Spinal cord (tissue), 10 donors: ENCODE results near the gene TCEA2. TPM values are rescaled to one million over a fixed set of nuclear protein-coding genes. Genes with fewer than 3 reads are reported as not detected.

ENCODE experiments used
- DNase-seq, 6 donors: peaks; one replicate each; pipeline versions ENCODE4 v3.0.0 to v3.0.0-alpha.2; 2013 to 2015; ENCODE audit warnings: low spot score in 6 of 6, low read depth in 4 of 6
- H3K27ac ChIP-seq: one replicate; pipeline ENCODE4 v1.5.1; 2013; ENCODE audit warnings: low read depth, low read length, control low read depth
- H3K27me3 ChIP-seq: one replicate; pipeline ENCODE4 v1.6.1; 2013; ENCODE audit warnings: low read length; ENCODE audit not compliant: control insufficient read depth, insufficient read depth
- H3K36me3 ChIP-seq: one replicate; pipeline ENCODE4 v1.6.1; 2013; ENCODE audit warnings: low read length; ENCODE audit not compliant: control insufficient read depth, insufficient read depth
- H3K4me1 ChIP-seq: one replicate; pipeline ENCODE4 v1.6.1; 2013; ENCODE audit warnings: low read length; ENCODE audit not compliant: control insufficient read depth, insufficient read depth
- H3K4me3 ChIP-seq: one replicate; pipeline ENCODE4 v1.5.1; 2013; ENCODE audit warnings: low read depth, low read length, control low read depth
- H3K9me3 ChIP-seq: one replicate; pipeline ENCODE4 v1.6.1; 2013; ENCODE audit warnings: low read length; ENCODE audit not compliant: control insufficient read depth, insufficient read depth
- WGBS: methylation state at CpG from one replicate; pipeline ENCODE4 v1.1.5; 2013; ENCODE audit warnings: missing lambda C conversion rate; ENCODE audit not compliant: insufficient coverage; 5-methylcytosine and 5-hydroxymethylcytosine counted together
- polyA plus RNA-seq, 2 donors: library from polyadenylated mRNA; unstranded; fragments of 120-200 nt; gene quantifications; one replicate each; pipeline ENCODE4 v1.2.1, GENCODE V29; 2013; ENCODE audit not compliant: insufficient read length in 2 of 2
- total RNA-seq, 2 donors: library from RNA; depleted of rRNA in 1 of 2; stranded (reverse); fragments of 120-200 nt in 1 of 2; fragments of >200 nt in 1 of 2; gene quantifications; one replicate each; pipeline versions ENCODE4 v1.2.3 to v1.2.4, GENCODE V29; 2013 to 2014
- donor health status: healthy.

TCEA2 gene
- total and polyA plus RNA-seq, 4 donors: 35.9 to 170 (median 113) TPM

GRCh38 chr20:64055396-64055892, 7.6 kb upstream of the TCEA2 start:
- Histone ChIP-seq H3K27ac (peak overlapping the region; percentile 15), H3K4me1 (peaks cover 54% of the 10 kb centered on the region), H3K4me3 (no peak overlapping the region), H3K9me3 (no peaks in the 10 kb centered on the region), H3K36me3 (no peaks in the 10 kb centered on the region), H3K27me3 (peaks cover 31% of the 10 kb centered on the region)
- 61% methylated on average over 9 of the region's 9 CpGs for WGBS
- DNase-seq: no peak

GRCh38 chr20:64055893-64056638, 6.9 kb upstream of the TCEA2 start:
- H3K27ac ChIP-seq: peak overlapping the region; percentile 15
- peaks cover 25% of the 10 kb centered on the region for H3K27me3 ChIP-seq
- 53% methylated on average over 22 of the region's 22 CpGs for WGBS
- H3K36me3 ChIP-seq: no peaks in the 10 kb centered on the region
- peaks cover 50% of the 10 kb centered on the region for H3K4me1 ChIP-seq
- no peak for DNase-seq
- no peak overlapping the region for H3K4me3 ChIP-seq
- no peaks in the 10 kb centered on the region for H3K9me3 ChIP-seq

- no peak overlapping the region for H3K27ac ChIP-seq
- no peak overlapping the region for H3K4me3 ChIP-seq
- WGBS: 51% methylated on average over 7 of the region's 7 CpGs
- H3K4me1 ChIP-seq: peaks cover 46% of the 10 kb centered on the region
- H3K27me3 ChIP-seq: peaks cover 20% of the 10 kb centered on the region
- no peaks in the 10 kb centered on the region for H3K36me3 ChIP-seq
- no peak for DNase-seq
- no peaks in the 10 kb centered on the region for H3K9me3 ChIP-seq
Observed at GRCh38 chr20:64056639-64056888, 6.4 kb upstream of the TCEA2 start.

- WGBS: 51% methylated on average over 37 of the region's 39 CpGs
- H3K27ac ChIP-seq: no peak overlapping the region
- peaks cover 17% of the 10 kb centered on the region for H3K27me3 ChIP-seq
- H3K4me1 ChIP-seq: peaks cover 46% of the 10 kb centered on the region
- H3K9me3 ChIP-seq: no peaks in the 10 kb centered on the region
- no peaks in the 10 kb centered on the region for H3K36me3 ChIP-seq
- DNase-seq: no peak
- H3K4me3 ChIP-seq: no peak overlapping the region
Observed at GRCh38 chr20:64056889-64057627, 5.9 kb upstream of the TCEA2 start.

- whole genome bisulfite sequencing: 33% methylated on average over 32 of the region's 33 CpGs
- no peak overlapping the region for H3K27ac ChIP-seq
- peaks cover 53% of the 10 kb centered on the region for H3K4me1 ChIP-seq
- no peaks in the 10 kb centered on the region for H3K9me3 ChIP-seq
- H3K27me3 ChIP-seq: peaks cover 12% of the 10 kb centered on the region
- no peak overlapping the region for H3K4me3 ChIP-seq
- H3K36me3 ChIP-seq: no peaks in the 10 kb centered on the region
- peak in 2 of 6 donors; percentile 62 to 69 for DNase-seq
Observed at GRCh38 chr20:64057628-64058498, 5.1 kb upstream of the TCEA2 start.

- Histone ChIP-seq H3K9me3 (no peaks in the 10 kb centered on the region), H3K27me3 (peaks cover 12% of the 10 kb centered on the region), H3K4me3 (no peak overlapping the region), H3K27ac (no peak overlapping the region), H3K4me1 (peaks cover 48% of the 10 kb centered on the region), H3K36me3 (no peaks in the 10 kb centered on the region)
- 89% methylated on average over 11 of the region's 12 CpGs for WGBS
- DNase-seq: no peak
Observed at GRCh38 chr20:64058536-64058935, 4.5 kb upstream of the TCEA2 start.

GRCh38 chr20:64062276-64062595, 762 bp upstream of the TCEA2 start:
- DNase-seq: no peak
- 47% methylated on average over 5 of the region's 5 CpGs for WGBS
- H3K4me1 ChIP-seq: peaks cover 41% of the 10 kb centered on the region
- peaks cover 2% of the 10 kb centered on the region for H3K27me3 ChIP-seq
- H3K27ac ChIP-seq: peak overlapping the region; percentile 50
- H3K9me3 ChIP-seq: no peaks in the 10 kb centered on the region
- H3K4me3 ChIP-seq: peak overlapping the region; percentile 69
- peaks cover 28% of the 10 kb centered on the region for H3K36me3 ChIP-seq

- H3K27ac ChIP-seq: no peak overlapping the region
- H3K4me1 ChIP-seq: peaks cover 33% of the 10 kb centered on the region
- peak overlapping the region; percentile 71 for H3K4me3 ChIP-seq
- H3K36me3 ChIP-seq: peaks cover 40% of the 10 kb centered on the region
- peak in 1 of 6 donors; percentile 16 for DNase-seq
- under 1% methylated on average over 50 of the region's 51 CpGs for WGBS
- H3K9me3 ChIP-seq: no peaks in the 10 kb centered on the region
- H3K27me3 ChIP-seq: no peaks in the 10 kb centered on the region
Observed at GRCh38 chr20:64063389-64064144, 569 bp downstream of the TCEA2 start.

- Histone ChIP-seq H3K27me3 (no peaks in the 10 kb centered on the region), H3K9me3 (no peaks in the 10 kb centered on the region), H3K36me3 (peaks cover 47% of the 10 kb centered on the region), H3K27ac (no peak overlapping the region), H3K4me1 (peaks cover 33% of the 10 kb centered on the region), H3K4me3 (peak overlapping the region; percentile 71)
- no peak for DNase-seq
- WGBS: 54% methylated on average over 9 of the region's 12 CpGs
Observed at GRCh38 chr20:64064145-64064698, 1.2 kb downstream of the TCEA2 start.
